Mucosa of descending colon (tissue), 3 donors: Measurements from ENCODE around the gene PLA2G2E. TPM values are rescaled to one million over a fixed set of nuclear protein-coding genes. Genes with fewer than 3 reads are reported as not detected.
"Not testable (repeated sequence)": the region's sequence is repeated elsewhere in the genome, so short reads cannot be mapped to it uniquely, and the experiment has no call there.

Experiments
- ATAC-seq: fragments of 200-7000 bp; cut with Tn5 transposase; one replicate; pipeline ENCODE4 v1.9.1; 2020; ENCODE audit warnings: mild to moderate bottlenecking, moderate library complexity
- DNase-seq, 3 donors: peaks; one replicate each; pipeline ENCODE4 v3.0.0-alpha.2; 2020
- H3K36me3 ChIP-seq: fragments of 200-600 bp; one replicate; pipeline ENCODE4 v1.8.0; 2021; ENCODE audit warnings: low read depth, mild to moderate bottlenecking
- H3K4me1 ChIP-seq: fragments of 200-600 bp; one replicate; pipeline ENCODE4 v1.8.0; 2021; ENCODE audit warnings: low read depth, mild to moderate bottlenecking
- H3K4me3 ChIP-seq: fragments of 200-600 bp; one replicate; pipeline ENCODE4 v1.8.0; 2021; ENCODE audit warnings: mild to moderate bottlenecking
- H3K9me3 ChIP-seq: fragments of 200-600 bp; one replicate; pipeline ENCODE4 v1.8.0; 2021; ENCODE audit warnings: mild to moderate bottlenecking
- CTCF ChIP-seq: fragments of 200-600 bp; IDR thresholded peaks from one replicate; pipeline ENCODE4 v1.8.0; 2022; ENCODE audit warnings: antibody characterized with exemption, mild to moderate bottlenecking
- intact Hi-C, 2 donors: fragments of 100-400 bp; cut with DNase I in 1 of 2; cut with micrococcal nuclease in 1 of 2; formaldehyde crosslinking; loops; one replicate each; pipeline versions ENCODE4 v1.11.0 to v1.11.1; 2022; cut with DNase I, micrococcal nuclease
- total RNA-seq, 3 donors: library from RNA; stranded (reverse); fragmentation: NEBNext Ultra II Directional in 2 of 3; extraction: Animal tissue kit (Norgen Biotek cat#: 25700) in 2 of 3; gene quantifications; one replicate each; pipeline versions ENCODE4 v1.2.1 to v1.2.4, GENCODE V29; 2021 to 2023
- donor health status: DM: no; HTN: no; CAD: no; lungs with moderate emphysema.
- donor health status: DM: no; HTN: no; CAD: no.
- donor health status: DM: no; HTN: yes; CAD: no.

Gene PLA2G2E
- total RNA-seq, 3 donors from 2014 or later, result not detected

GRCh38 chr1:19882111-19883071, 41.0 kb downstream of the PLA2G2E start, which contains the start of gene OTUD3:
TSS of gene OTUD3 (plus strand) at chr1:19882395. CDS start at chr1:19882514, 119 bp downstream.
- ATAC-seq, result peak; percentile 96
- Histone ChIP-seq H3K4me1 (peaks cover 19% of the 10 kb centered on the region), H3K4me3 (peak within 1 kb of the TSS; percentile 77), H3K9me3 (no peaks in the 10 kb centered on the region), H3K36me3 (peaks cover 7% of the 10 kb centered on the region)
- intact Hi-C loops, result no loop called here
- TF ChIP-seq CTCF, result peak; percentile 89
- peak; percentile 95 to 97 (median 96) for DNase-seq

- intact Hi-C loops, H3K9me3 ChIP-seq, H3K4me3 ChIP-seq, ATAC-seq, H3K36me3 ChIP-seq, DNase-seq: not testable (repeated sequence)
- H3K4me1 ChIP-seq, result peaks cover 19% of the 10 kb centered on the region
Measured at GRCh38 chr1:19880841-19881240, 42.6 kb downstream of the PLA2G2E start.

- TF ChIP-seq CTCF, result no peak
- H3K4me1 ChIP-seq, result peaks cover 19% of the 10 kb centered on the region
- intact Hi-C loops, result no loop called here
- no peak for DNase-seq
- ATAC-seq, result no peak
- peaks cover 4% of the 10 kb centered on the region for H3K36me3 ChIP-seq
- no peaks in the 10 kb centered on the region for H3K9me3 ChIP-seq
- no peak overlapping the region for H3K4me3 ChIP-seq
Measured at GRCh38 chr1:19879661-19880060, 43.8 kb downstream of the PLA2G2E start.

- ATAC-seq (no peak), DNase-seq (no peak)
- H3K36me3 ChIP-seq, result peaks cover 4% of the 10 kb centered on the region
- H3K4me1 ChIP-seq, result peaks cover 19% of the 10 kb centered on the region
- intact Hi-C loops, result no loop called here
- no peak overlapping the region for H3K4me3 ChIP-seq
- H3K9me3 ChIP-seq, result no peaks in the 10 kb centered on the region
- no peak for TF ChIP-seq CTCF
Measured at GRCh38 chr1:19879227-19879626, 44.2 kb downstream of the PLA2G2E start.

GRCh38 chr1:19878637-19878985, 44.8 kb downstream of the PLA2G2E start:
- Histone ChIP-seq H3K4me3 (no peak overlapping the region), H3K36me3 (peaks cover 4% of the 10 kb centered on the region), H3K4me1 (peaks cover 17% of the 10 kb centered on the region), H3K9me3 (no peaks in the 10 kb centered on the region)
- peak; percentile 42 for ATAC-seq
- intact Hi-C loops, result no loop called here
- TF ChIP-seq CTCF, result peak; percentile 8
- DNase-seq, result peak in 1 of 3 donors; percentile 83

GRCh38 chr1:19877821-19878636, 45.4 kb downstream of the PLA2G2E start:
- DNase-seq, result peak in 1 of 3 donors; percentile 59

More at GRCh38 chr1:19877821-19878636, 45.4 kb downstream of the PLA2G2E start:
- Histone ChIP-seq H3K9me3 (no peaks in the 10 kb centered on the region), H3K36me3 (peaks cover 4% of the 10 kb centered on the region), H3K4me1 (peaks cover 11% of the 10 kb centered on the region), H3K4me3 (no peak overlapping the region)
- intact Hi-C loops, result no loop called here
- ATAC-seq, result peak; percentile 69
- TF ChIP-seq CTCF, result no peak
